GM12801 (cell line): ENCODE measurements around the gene F10.

ENCODE experiments used
- TF ChIP-seq, protein P1 (sequence below): IDR thresholded peaks from one replicate; pipeline ENCODE4 v1.5.1; 2011; ENCODE audit warnings: control low read depth; ENCODE audit not compliant: insufficient read length; ENCODE audit errors: extremely low read depth

F10 gene

DNA sequence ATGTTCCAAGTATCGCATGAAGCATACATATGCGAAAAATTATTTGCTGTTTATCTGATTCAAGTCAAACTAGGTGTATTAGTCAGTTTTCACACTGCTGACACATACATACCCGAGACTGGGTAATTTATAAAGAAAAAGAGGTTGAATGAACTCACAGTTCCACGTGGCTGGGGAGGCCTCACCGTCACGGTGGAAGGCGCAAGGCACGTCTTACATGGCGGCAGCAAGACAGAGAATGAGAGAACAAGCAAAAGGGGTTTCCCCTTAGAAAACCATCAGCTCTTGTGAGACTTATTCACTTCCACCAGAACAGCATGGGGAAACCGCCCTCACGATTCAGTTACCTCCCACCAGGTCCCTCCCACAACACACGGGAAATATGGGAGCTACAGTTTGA, 22.9 kb downstream of the F10 start:
- TF ChIP-seq, protein P1, sequence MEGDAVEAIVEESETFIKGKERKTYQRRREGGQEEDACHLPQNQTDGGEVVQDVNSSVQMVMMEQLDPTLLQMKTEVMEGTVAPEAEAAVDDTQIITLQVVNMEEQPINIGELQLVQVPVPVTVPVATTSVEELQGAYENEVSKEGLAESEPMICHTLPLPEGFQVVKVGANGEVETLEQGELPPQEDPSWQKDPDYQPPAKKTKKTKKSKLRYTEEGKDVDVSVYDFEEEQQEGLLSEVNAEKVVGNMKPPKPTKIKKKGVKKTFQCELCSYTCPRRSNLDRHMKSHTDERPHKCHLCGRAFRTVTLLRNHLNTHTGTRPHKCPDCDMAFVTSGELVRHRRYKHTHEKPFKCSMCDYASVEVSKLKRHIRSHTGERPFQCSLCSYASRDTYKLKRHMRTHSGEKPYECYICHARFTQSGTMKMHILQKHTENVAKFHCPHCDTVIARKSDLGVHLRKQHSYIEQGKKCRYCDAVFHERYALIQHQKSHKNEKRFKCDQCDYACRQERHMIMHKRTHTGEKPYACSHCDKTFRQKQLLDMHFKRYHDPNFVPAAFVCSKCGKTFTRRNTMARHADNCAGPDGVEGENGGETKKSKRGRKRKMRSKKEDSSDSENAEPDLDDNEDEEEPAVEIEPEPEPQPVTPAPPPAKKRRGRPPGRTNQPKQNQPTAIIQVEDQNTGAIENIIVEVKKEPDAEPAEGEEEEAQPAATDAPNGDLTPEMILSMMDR: no peak

DNA sequence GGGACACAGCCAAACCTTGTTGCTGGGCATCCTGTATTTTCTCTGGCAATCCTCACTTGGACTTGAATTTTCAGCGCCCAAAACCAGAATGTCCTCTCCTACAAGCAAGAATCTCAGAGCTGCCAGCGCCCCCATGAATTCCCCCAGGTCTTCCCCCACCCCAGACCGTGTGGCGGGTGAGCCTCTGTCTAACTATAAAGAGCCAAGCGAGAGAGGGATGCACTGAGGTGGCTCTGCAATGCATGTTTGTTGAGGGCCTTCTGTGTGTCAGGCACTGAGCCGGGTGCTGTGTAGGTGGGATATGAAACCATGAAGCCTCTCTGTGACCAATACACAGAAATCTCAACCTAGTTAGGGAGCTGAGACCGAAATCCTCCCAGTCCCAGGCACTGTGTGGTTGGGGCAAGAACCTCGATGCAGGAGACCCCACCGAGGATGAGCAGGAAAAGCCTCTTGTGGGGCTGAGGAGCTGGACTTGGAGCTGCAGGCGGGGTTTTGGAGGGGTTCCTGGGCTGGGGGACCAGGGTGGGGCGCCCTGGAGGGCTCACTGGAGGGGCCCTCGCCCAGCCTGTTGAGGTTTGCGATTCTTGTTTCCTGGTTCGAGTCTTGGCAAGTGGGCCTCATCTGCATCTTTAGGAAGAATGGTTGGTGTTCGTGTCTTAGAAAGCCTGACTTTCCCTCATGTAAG, 23.5 kb downstream of the F10 start:
- TF ChIP-seq, protein P1: no peak

DNA sequence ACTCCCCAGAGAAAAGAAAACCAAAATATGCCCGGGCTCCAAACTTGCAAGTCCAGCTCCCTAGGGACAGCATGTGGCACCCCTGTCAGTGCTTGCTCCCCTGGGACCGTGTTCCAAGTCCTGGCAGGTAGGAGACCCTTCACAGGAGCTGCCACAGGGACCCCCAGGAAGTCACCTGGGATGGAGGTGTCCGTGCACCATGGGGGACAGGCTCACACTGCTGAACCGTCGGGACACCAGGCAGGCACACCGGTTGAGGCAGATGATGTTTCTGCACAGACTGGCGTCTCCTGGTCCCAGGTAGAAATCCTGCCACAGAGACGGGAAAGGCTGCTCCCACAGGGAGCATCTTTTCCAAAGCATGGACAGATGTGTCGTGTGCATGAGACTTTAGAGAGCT, 24.2 kb downstream of the F10 start:
- TF ChIP-seq, protein P1: no peak

DNA sequence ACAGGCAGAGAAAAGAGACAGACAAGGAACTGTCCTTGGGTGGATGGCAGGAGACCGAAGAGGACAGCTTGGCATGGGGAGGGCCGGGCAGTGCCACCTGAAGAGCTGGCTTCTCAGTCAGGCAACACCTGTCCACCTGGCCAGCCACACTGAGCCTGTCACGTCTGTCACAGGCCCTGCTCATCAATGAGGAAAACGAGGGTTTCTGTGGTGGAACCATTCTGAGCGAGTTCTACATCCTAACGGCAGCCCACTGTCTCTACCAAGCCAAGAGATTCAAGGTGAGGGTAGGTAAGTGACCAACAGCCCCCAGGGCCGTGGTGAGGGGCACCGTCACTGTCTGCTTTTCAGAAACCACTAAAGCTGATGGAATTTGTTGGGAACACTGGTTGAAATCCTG, 24.6 kb downstream of the F10 start:
- TF ChIP-seq, protein P1: no peak

DNA sequence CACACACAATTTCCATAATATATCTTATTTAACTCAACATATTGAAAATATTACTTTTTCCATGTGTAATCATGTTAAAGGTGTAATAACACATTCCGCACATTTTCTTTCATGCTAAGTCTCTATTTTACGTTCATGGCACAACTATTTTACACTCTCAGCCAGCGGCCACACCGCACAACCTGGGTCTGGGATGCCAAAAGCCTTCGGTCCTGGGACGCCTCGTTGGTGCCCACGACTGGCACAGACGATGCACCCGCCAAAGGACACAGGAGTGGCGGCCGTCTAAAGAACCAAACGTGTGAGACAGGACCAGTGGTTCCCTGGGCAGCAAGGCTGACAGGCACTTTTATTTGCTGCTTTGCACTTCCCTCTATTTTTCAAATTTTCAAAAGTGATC, 25.8 kb downstream of the F10 start:
- TF ChIP-seq, protein P1: no peak

DNA sequence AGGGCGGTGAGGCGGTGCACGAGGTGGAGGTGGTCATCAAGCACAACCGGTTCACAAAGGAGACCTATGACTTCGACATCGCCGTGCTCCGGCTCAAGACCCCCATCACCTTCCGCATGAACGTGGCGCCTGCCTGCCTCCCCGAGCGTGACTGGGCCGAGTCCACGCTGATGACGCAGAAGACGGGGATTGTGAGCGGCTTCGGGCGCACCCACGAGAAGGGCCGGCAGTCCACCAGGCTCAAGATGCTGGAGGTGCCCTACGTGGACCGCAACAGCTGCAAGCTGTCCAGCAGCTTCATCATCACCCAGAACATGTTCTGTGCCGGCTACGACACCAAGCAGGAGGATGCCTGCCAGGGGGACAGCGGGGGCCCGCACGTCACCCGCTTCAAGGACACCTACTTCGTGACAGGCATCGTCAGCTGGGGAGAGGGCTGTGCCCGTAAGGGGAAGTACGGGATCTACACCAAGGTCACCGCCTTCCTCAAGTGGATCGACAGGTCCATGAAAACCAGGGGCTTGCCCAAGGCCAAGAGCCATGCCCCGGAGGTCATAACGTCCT, 26.4 kb downstream of the F10 start:
- TF ChIP-seq, protein P1: no peak

DNA sequence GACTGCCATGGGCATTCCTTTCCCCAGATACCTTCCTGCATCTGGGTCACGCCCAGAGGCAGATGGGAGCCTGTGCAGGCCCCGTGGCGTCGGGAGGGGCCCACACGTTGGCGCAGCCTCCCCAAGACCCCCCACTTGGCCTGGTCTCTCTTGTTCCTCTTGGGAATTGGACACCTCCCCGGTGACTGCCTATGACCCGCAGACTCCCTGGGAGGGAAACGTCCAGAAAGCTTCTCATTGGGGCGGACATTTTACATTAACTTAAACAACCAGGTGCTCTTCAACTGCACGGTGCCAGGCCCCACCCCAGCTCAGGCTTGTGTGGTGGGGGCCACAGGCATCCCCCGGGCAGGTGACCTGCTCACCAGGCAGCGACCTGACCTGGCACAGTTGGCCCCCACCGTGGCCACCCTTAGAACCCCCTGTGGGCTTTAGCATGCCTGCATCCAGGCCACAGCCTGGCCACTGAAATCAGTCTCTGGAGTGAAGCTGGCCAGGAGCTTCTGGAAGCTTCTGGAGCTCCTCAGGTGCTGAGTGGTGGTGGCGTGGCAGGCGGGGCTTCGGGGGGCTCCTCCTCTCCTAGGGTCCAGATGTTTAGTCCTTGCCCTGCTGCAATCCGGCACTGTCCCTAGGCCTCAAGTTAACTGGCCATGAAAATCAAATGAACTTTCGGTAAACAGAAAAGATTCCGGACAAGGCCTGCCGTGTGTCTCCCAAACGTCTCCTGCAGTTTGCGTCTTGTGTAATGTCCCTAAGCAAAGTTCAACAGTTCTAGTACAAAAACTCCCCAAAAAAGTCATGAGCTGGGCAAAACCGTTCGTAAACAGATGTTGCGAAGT, 27.3 kb downstream of the F10 start:
- TF ChIP-seq, protein P1: no peak
